Kidney tubule cell (primary cell): ENCODE measurements around the gene BTBD1.
A peak's percentile ranks its signal among the peaks of the same experiment; 100 is the strongest.
"Not testable (repeated sequence)": the region's sequence is repeated elsewhere in the genome, so short reads cannot be mapped to it uniquely, and the experiment has no call there.

Experiments
- DNase-seq: peaks from one replicate; pipeline ENCODE4 v3.0.0-alpha.2; 2018; ENCODE audit warnings: low spot score

BTBD1 gene

GRCh38 chr15:83057002-83057401, 10.1 kb downstream of the BTBD1 start:
- no peak for DNase-seq

GRCh38 chr15:83053151-83053550, 13.9 kb downstream of the BTBD1 start:
- peak; percentile 79 for DNase-seq

- peak; percentile 10 for DNase-seq
Measured at GRCh38 chr15:83046558-83047127, 20.4 kb downstream of the BTBD1 start.

- no peak for DNase-seq
Measured at GRCh38 chr15:83044156-83044555, 22.9 kb downstream of the BTBD1 start.

GRCh38 chr15:83039206-83039605, 27.8 kb downstream of the BTBD1 start:
- no peak for DNase-seq

GRCh38 chr15:83036253-83036652, 30.8 kb downstream of the BTBD1 start:
- DNase-seq, result no peak

GRCh38 chr15:83031234-83031633, 35.8 kb downstream of the BTBD1 start:
- DNase-seq, result not testable (repeated sequence)

GRCh38 chr15:83030021-83030420, 37.0 kb downstream of the BTBD1 start:
- peak; percentile 4 for DNase-seq

- DNase-seq, result peak; percentile 50
Measured at GRCh38 chr15:83018436-83018835, 48.6 kb downstream of the BTBD1 start.

GRCh38 chr15:83016906-83017305, 50.1 kb downstream of the BTBD1 start:
- DNase-seq, result no peak

GRCh38 chr15:83015361-83015760, 51.7 kb downstream of the BTBD1 start:
- no peak for DNase-seq

- DNase-seq, result no peak
Measured at GRCh38 chr15:83014205-83014653, 52.8 kb downstream of the BTBD1 start.

- DNase-seq, result no peak
Measured at GRCh38 chr15:83012636-83013035, 54.4 kb downstream of the BTBD1 start.

- DNase-seq, result no peak
Measured at GRCh38 chr15:83012076-83012426, 55.0 kb downstream of the BTBD1 start.

GRCh38 chr15:83011271-83012075, 55.6 kb downstream of the BTBD1 start, which contains the start of gene C15orf40:
TSS of gene C15orf40 (minus strand) at chr15:83011639. CDS start at chr15:83011607, 32 bp downstream.
- DNase-seq, result peak; percentile 96

GRCh38 chr15:83010709-83011270, 56.3 kb downstream of the BTBD1 start:
- DNase-seq, result peak; percentile 80

GRCh38 chr15:83000672-83001031, 66.4 kb downstream of the BTBD1 start:
- not testable (repeated sequence) for DNase-seq

- peak; percentile 71 for DNase-seq
Measured at GRCh38 chr15:82999905-83000671, 67.0 kb downstream of the BTBD1 start.

GRCh38 chr15:82999426-82999825, 67.6 kb downstream of the BTBD1 start:
- DNase-seq, result no peak

GRCh38 chr15:82995938-82996337, 71.1 kb downstream of the BTBD1 start:
- no peak for DNase-seq

GRCh38 chr15:82995076-82995475, 72.0 kb downstream of the BTBD1 start:
- no peak for DNase-seq

- DNase-seq, result no peak
Measured at GRCh38 chr15:82993144-82993543, 73.9 kb downstream of the BTBD1 start.
